Lung (tissue), 12 donors: ENCODE data around the gene LRRC51. TPM values are rescaled to one million over a fixed set of nuclear protein-coding genes. Genes with fewer than 3 reads are reported as not detected.

Experiments used
- ATAC-seq: fragments of 200-7000 bp; cut with Tn5 transposase; one replicate; pipeline ENCODE4 v1.9.1; 2020; ENCODE audit warnings: moderate number of reproducible peaks; ENCODE audit not compliant: insufficient read depth, low FRiP score
- DNase-seq, 3 donors: peaks; one replicate each; pipeline ENCODE4 v3.0.0-alpha.2; 2013 to 2017
- H3K27ac ChIP-seq, 2 donors: one replicate each; pipeline ENCODE4 v1.5.1; 2013; ENCODE audit warnings: mild to moderate bottlenecking in 2 of 2, moderate library complexity in 2 of 2, control low read depth in 1 of 2, inconsistent platforms in 1 of 2, low read depth in 1 of 2, low read length in 1 of 2
- H3K27me3 ChIP-seq, 3 donors: one replicate each; pipeline ENCODE4 v1.5.1; 2013; ENCODE audit warnings: low read length in 2 of 3; ENCODE audit not compliant: control insufficient read depth in 3 of 3, insufficient read depth in 3 of 3
- H3K36me3 ChIP-seq, 4 donors: one replicate each; pipeline ENCODE4 v1.5.1; 2013; ENCODE audit warnings: low read length in 4 of 4, mild to moderate bottlenecking in 1 of 4, moderate library complexity in 1 of 4; ENCODE audit not compliant: control insufficient read depth in 4 of 4, insufficient read depth in 4 of 4
- H3K4me1 ChIP-seq, 5 donors: one replicate each; pipeline ENCODE4 v1.5.1; 2013; ENCODE audit warnings: low read length in 5 of 5, mild to moderate bottlenecking in 2 of 5, moderate library complexity in 1 of 5; ENCODE audit not compliant: control insufficient read depth in 5 of 5, insufficient read depth in 5 of 5
- H3K4me3 ChIP-seq: one replicate; pipeline ENCODE4 v1.5.1; 2013; ENCODE audit warnings: mild to moderate bottlenecking, control low read depth, moderate library complexity
- H3K9ac ChIP-seq, 2 donors: one replicate each; pipeline ENCODE4 v1.5.1; 2013; ENCODE audit warnings: low read length in 2 of 2, control low read depth in 1 of 2; ENCODE audit not compliant: insufficient read depth in 1 of 2
- H3K9me3 ChIP-seq, 4 donors: one replicate each; pipeline ENCODE4 v1.5.1; 2013; ENCODE audit warnings: low read length in 3 of 4, mild to moderate bottlenecking in 1 of 4, moderate library complexity in 1 of 4; ENCODE audit not compliant: control insufficient read depth in 4 of 4, insufficient read depth in 3 of 4
- CTCF ChIP-seq: IDR thresholded peaks from 2 replicates; pipeline ENCODE4 v1.5.1; 2012; ENCODE audit warnings: mild to moderate bottlenecking; ENCODE audit errors: control extremely low read depth, extremely low read depth
- WGBS, 2 donors: extraction: QIAGEN DNeasy Blood & Tissue Kit; methylation state at CpG; one replicate each; pipeline ENCODE4 v1.1.7; 2013; 5-methylcytosine and 5-hydroxymethylcytosine counted together
- polyA plus RNA-seq, 2 donors: library from polyadenylated mRNA; stranded (reverse); fragments of 200-250 nt; gene quantifications; one replicate each; pipeline ENCODE4 v1.2.1, GENCODE V29; 2013
- total RNA-seq, 2 donors: library from RNA; depleted of rRNA in 1 of 2; stranded (reverse); fragments of >200 nt in 1 of 2; gene quantifications; one replicate each; pipeline ENCODE4 v1.2.1, GENCODE V29; 2014 to 2021
- donor health status: control.
- donor health status: control.
- donor health status: Bipolar disorder and iron deficiency.
- donor health status: healthy.
- donor health status: DM: yes; HTN: yes; CAD: no.

The LRRC51 gene
- total and polyA plus RNA-seq, 4 donors = 10.4 to 29.6 (median 19.8) TPM

- no peak overlapping the region for H3K9ac ChIP-seq
- no peaks in the 10 kb centered on the region for H3K27me3 ChIP-seq
- no peak overlapping the region for H3K4me3 ChIP-seq
- WGBS, 2 donors = 96 to 98% methylated on average over 3 of the region's 3 CpGs
- no peaks in the 10 kb centered on the region for H3K9me3 ChIP-seq
- no peak for TF ChIP-seq CTCF
- DNase-seq = no peak
- H3K36me3 ChIP-seq = peaks cover 2 to 15% (median 11%) of the 10 kb centered on the region in 4 donors
- peaks cover 0 to 8% (median 4%) of the 10 kb centered on the region in 5 donors for H3K4me1 ChIP-seq
- no peak for ATAC-seq
- H3K27ac ChIP-seq = no peak overlapping the region
Measured at GRCh38 chr11:72085621-72086351, 5.1 kb downstream of the LRRC51 start.

- Histone ChIP-seq H3K9me3 (no peaks in the 10 kb centered on the region), H3K4me3 (no peak overlapping the region), H3K9ac (no peak overlapping the region), H3K27ac (no peak overlapping the region), H3K4me1 (peaks cover 0 to 5% (median 0%) of the 10 kb centered on the region in 5 donors), H3K27me3 (no peaks in the 10 kb centered on the region), H3K36me3 (peaks cover 2 to 15% (median 12%) of the 10 kb centered on the region in 4 donors)
- no peak for DNase-seq
- ATAC-seq = no peak
- no peak for TF ChIP-seq CTCF
- 82 to 92% methylated on average over 4 of the region's 4 CpGs for WGBS, 2 donors
Measured at GRCh38 chr11:72088076-72088808, 7.6 kb downstream of the LRRC51 start.

- Histone ChIP-seq H3K9ac (peak overlapping the region in 1 of 2 donors; percentile 8), H3K27me3 (no peaks in the 10 kb centered on the region), H3K9me3 (no peaks in the 10 kb centered on the region), H3K4me1 (peaks cover 0 to 5% (median 0%) of the 10 kb centered on the region in 5 donors), H3K36me3 (peaks cover 2 to 21% (median 13%) of the 10 kb centered on the region in 4 donors), H3K4me3 (no peak overlapping the region), H3K27ac (peak overlapping the region in 1 of 2 donors; percentile 1)
- DNase-seq = peak; percentile 69 to 77 (median 74)
- 25 to 30% methylated on average over 4 of the region's 4 CpGs for WGBS, 2 donors
- peak; percentile 86 for TF ChIP-seq CTCF
- peak; percentile 88 for ATAC-seq
Measured at GRCh38 chr11:72091292-72091691, 10.6 kb downstream of the LRRC51 start.
